Measurements from ENCODE around the gene TNRC18. TPM values are rescaled to one million over a fixed set of nuclear protein-coding genes. Genes with fewer than 3 reads are reported as not detected.
"Not testable (repeated sequence)": the region's sequence is repeated elsewhere in the genome, so short reads cannot be mapped to it uniquely, and the experiment has no call there.

Gene TNRC18
- polyA plus RNA-seq, 4 donors = 97.6 to 145 (median 131) TPM

GRCh38 chr7:5382281-5382892 is 41.2 kb downstream of the TNRC18 start:
- peak; percentile 36 to 75 (median 50) for DNase-seq (ENCODE audit: low read depth in 4 of 4, low spot score in 2 of 4)

- no peak for DNase-seq (ENCODE audit: low read depth in 4 of 4, low spot score in 2 of 4)
Measured at GRCh38 chr7:5381071-5381772, 42.4 kb downstream of the TNRC18 start.

- DNase-seq (ENCODE audit: low read depth in 4 of 4, low spot score in 2 of 4) = no peak
Measured at GRCh38 chr7:5380350-5381070, 43.1 kb downstream of the TNRC18 start.

- DNase-seq (ENCODE audit: low read depth in 4 of 4, low spot score in 2 of 4) = no peak
Measured at GRCh38 chr7:5379546-5379945, 44.1 kb downstream of the TNRC18 start.

- DNase-seq (ENCODE audit: low read depth in 4 of 4, low spot score in 2 of 4) = no peak
Measured at GRCh38 chr7:5377816-5378215, 45.8 kb downstream of the TNRC18 start.

GRCh38 chr7:5377279-5377678 is 46.4 kb downstream of the TNRC18 start:
- DNase-seq (ENCODE audit: low read depth in 4 of 4, low spot score in 2 of 4) = no peak

- no peak for DNase-seq (ENCODE audit: low read depth in 4 of 4, low spot score in 2 of 4)
Measured at GRCh38 chr7:5375925-5376324, 47.7 kb downstream of the TNRC18 start.

- no peak for DNase-seq (ENCODE audit: low read depth in 4 of 4, low spot score in 2 of 4)
Measured at GRCh38 chr7:5374464-5374863, 49.2 kb downstream of the TNRC18 start.

- DNase-seq (ENCODE audit: low read depth in 4 of 4, low spot score in 2 of 4) = no peak
Measured at GRCh38 chr7:5373300-5373699, 50.3 kb downstream of the TNRC18 start.

GRCh38 chr7:5370454-5371353 is 52.9 kb downstream of the TNRC18 start:
- DNase-seq (ENCODE audit: low read depth in 4 of 4, low spot score in 2 of 4) = no peak

GRCh38 chr7:5367661-5368060 is 56.0 kb downstream of the TNRC18 start:
- DNase-seq (ENCODE audit: low read depth in 4 of 4, low spot score in 2 of 4) = no peak

- peak; percentile 25 to 67 (median 42) for DNase-seq (ENCODE audit: low read depth in 4 of 4, low spot score in 2 of 4)
Measured at GRCh38 chr7:5365976-5366625, 57.5 kb downstream of the TNRC18 start.

- DNase-seq (ENCODE audit: low read depth in 4 of 4, low spot score in 2 of 4) = no peak
Measured at GRCh38 chr7:5363729-5364128, 59.9 kb downstream of the TNRC18 start.

- DNase-seq (ENCODE audit: low read depth in 4 of 4, low spot score in 2 of 4) = no peak
Measured at GRCh38 chr7:5362466-5362865, 61.2 kb downstream of the TNRC18 start.

GRCh38 chr7:5361446-5362127 is 62.0 kb downstream of the TNRC18 start:
- DNase-seq (ENCODE audit: low read depth in 4 of 4, low spot score in 2 of 4) = no peak

GRCh38 chr7:5360971-5361370 is 62.7 kb downstream of the TNRC18 start:
- DNase-seq (ENCODE audit: low read depth in 4 of 4, low spot score in 2 of 4) = no peak

- no peak for DNase-seq (ENCODE audit: low read depth in 4 of 4, low spot score in 2 of 4)
Measured at GRCh38 chr7:5360451-5360850, 63.2 kb downstream of the TNRC18 start.

- not testable (repeated sequence) for DNase-seq (ENCODE audit: low read depth in 4 of 4, low spot score in 2 of 4)
Measured at GRCh38 chr7:5360021-5360420, 63.6 kb downstream of the TNRC18 start.

- no peak for DNase-seq (ENCODE audit: low read depth in 4 of 4, low spot score in 2 of 4)
Measured at GRCh38 chr7:5359344-5359743, 64.3 kb downstream of the TNRC18 start.

- no peak for DNase-seq (ENCODE audit: low read depth in 4 of 4, low spot score in 2 of 4)
Measured at GRCh38 chr7:5357951-5358350, 65.7 kb downstream of the TNRC18 start.

Measured in left renal cortex interstitium (tissue), 4 donors.